Measurements from ENCODE around the gene DENND6B.

Gene DENND6B

GRCh38 chr22:50315289-50316113 lies 11.3 kb downstream of the DENND6B start:
- Mint-ChIP-seq H3K9me3 (no peaks in the 10 kb centered on the region), H3K36me3 (ENCODE audit: low read depth) (peaks cover 9% of the 10 kb centered on the region), H3K27me3 (peaks cover 20% of the 10 kb centered on the region), H3K27ac (no peak overlapping the region), H3K4me1 (ENCODE audit: low read depth) (peaks cover 43% of the 10 kb centered on the region), H3K4me3 (peak overlapping the region; percentile 84)
- intact Hi-C loops (cut with micrococcal nuclease): no loop called here

- intact Hi-C loops (cut with micrococcal nuclease): no loop called here
- Mint-ChIP-seq H3K36me3 (ENCODE audit: low read depth) (peaks cover 9% of the 10 kb centered on the region), H3K4me3 (peak overlapping the region; percentile 84)
These were observed 12.1 kb downstream of the DENND6B start for GRCh38 chr22:50314455-50315288.

DNA sequence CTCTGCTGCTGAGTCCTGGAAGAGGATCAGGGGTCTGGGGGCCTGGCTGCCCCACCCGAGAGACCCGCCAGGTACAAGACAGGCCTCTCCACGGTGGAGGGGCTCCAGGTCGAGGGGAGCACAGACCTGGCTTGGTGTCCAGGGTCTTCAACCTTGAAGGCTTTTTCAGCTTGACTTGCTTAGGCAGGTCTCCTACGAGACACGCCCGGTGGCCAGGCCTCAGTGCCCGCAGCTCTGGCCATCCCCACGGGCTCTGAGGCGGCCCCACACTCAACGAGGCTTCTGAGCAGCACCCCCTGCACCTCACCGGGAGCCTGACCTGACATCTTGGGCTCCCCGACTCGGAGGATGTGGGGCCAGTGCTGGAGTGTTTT lies 12.7 kb downstream of the DENND6B start:
- Mint-ChIP-seq H3K27ac (peak overlapping the region; percentile 73), H3K9me3 (no peaks in the 10 kb centered on the region), H3K27me3 (peaks cover 11% of the 10 kb centered on the region), H3K4me3 (peak overlapping the region; percentile 84), H3K4me1 (ENCODE audit: low read depth) (peaks cover 45% of the 10 kb centered on the region), H3K36me3 (ENCODE audit: low read depth) (peaks cover 9% of the 10 kb centered on the region)
- intact Hi-C loops (cut with micrococcal nuclease): no loop called here

More at GRCh38 chr22:50314455-50315288, 12.1 kb downstream of the DENND6B start:
- peak overlapping the region; percentile 73 for H3K27ac Mint-ChIP-seq
- H3K9me3 Mint-ChIP-seq: no peaks in the 10 kb centered on the region
- peaks cover 39% of the 10 kb centered on the region for H3K4me1 Mint-ChIP-seq (ENCODE audit: low read depth)
- H3K27me3 Mint-ChIP-seq: peaks cover 14% of the 10 kb centered on the region

GRCh38 chr22:50313600-50313999 lies 13.2 kb downstream of the DENND6B start:
- Mint-ChIP-seq H3K27ac (peak overlapping the region; percentile 73), H3K4me1 (ENCODE audit: low read depth) (peaks cover 49% of the 10 kb centered on the region), H3K27me3 (peaks cover 10% of the 10 kb centered on the region), H3K36me3 (ENCODE audit: low read depth) (peaks cover 9% of the 10 kb centered on the region), H3K9me3 (no peaks in the 10 kb centered on the region), H3K4me3 (peak overlapping the region; percentile 84)
- intact Hi-C loops (cut with micrococcal nuclease): no loop called here

DNA sequence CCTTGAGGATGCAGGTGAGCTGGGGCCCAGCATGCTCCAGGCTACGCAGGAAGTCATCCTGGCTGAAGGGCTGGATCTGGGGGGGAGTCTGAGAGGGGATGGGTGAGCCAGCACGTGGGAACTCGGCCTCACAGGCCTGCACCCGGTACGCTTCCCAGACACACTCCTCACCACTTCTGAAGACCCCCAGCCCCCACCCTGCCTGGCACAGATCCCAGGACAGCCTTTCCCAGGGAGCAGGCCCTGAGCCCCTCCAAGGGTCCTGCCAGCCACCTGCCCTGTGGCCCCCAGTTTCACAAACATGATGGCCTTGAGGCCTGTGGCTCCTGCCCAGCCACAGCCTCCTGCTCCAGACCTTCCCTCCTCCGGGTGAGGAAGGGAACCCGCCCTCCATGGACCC lies 13.8 kb downstream of the DENND6B start:
- intact Hi-C loops (cut with micrococcal nuclease): no loop called here
- no peak overlapping the region for H3K27ac Mint-ChIP-seq
- peaks cover 55% of the 10 kb centered on the region for H3K4me1 Mint-ChIP-seq (ENCODE audit: low read depth)
- H3K27me3 Mint-ChIP-seq: peaks cover 9% of the 10 kb centered on the region
- H3K9me3 Mint-ChIP-seq: no peaks in the 10 kb centered on the region
- no peak overlapping the region for H3K4me3 Mint-ChIP-seq
- H3K36me3 Mint-ChIP-seq (ENCODE audit: low read depth): peaks cover 9% of the 10 kb centered on the region

GRCh38 chr22:50312371-50312770 lies 14.4 kb downstream of the DENND6B start:
- H3K4me3 Mint-ChIP-seq: no peak overlapping the region
- H3K27me3 Mint-ChIP-seq: peaks cover 9% of the 10 kb centered on the region
- peaks cover 57% of the 10 kb centered on the region for H3K4me1 Mint-ChIP-seq (ENCODE audit: low read depth)
- no peak overlapping the region for H3K27ac Mint-ChIP-seq
- peaks cover 9% of the 10 kb centered on the region for H3K36me3 Mint-ChIP-seq (ENCODE audit: low read depth)
- H3K9me3 Mint-ChIP-seq: no peaks in the 10 kb centered on the region
- intact Hi-C loops (cut with micrococcal nuclease): no loop called here

GRCh38 chr22:50311606-50312351 lies 15.0 kb downstream of the DENND6B start:
- Mint-ChIP-seq H3K36me3 (ENCODE audit: low read depth) (peaks cover 9% of the 10 kb centered on the region), H3K27ac (no peak overlapping the region), H3K9me3 (no peaks in the 10 kb centered on the region), H3K4me3 (no peak overlapping the region), H3K4me1 (ENCODE audit: low read depth) (peaks cover 57% of the 10 kb centered on the region), H3K27me3 (peaks cover 9% of the 10 kb centered on the region)
- intact Hi-C loops (cut with micrococcal nuclease): no loop called here

DNA sequence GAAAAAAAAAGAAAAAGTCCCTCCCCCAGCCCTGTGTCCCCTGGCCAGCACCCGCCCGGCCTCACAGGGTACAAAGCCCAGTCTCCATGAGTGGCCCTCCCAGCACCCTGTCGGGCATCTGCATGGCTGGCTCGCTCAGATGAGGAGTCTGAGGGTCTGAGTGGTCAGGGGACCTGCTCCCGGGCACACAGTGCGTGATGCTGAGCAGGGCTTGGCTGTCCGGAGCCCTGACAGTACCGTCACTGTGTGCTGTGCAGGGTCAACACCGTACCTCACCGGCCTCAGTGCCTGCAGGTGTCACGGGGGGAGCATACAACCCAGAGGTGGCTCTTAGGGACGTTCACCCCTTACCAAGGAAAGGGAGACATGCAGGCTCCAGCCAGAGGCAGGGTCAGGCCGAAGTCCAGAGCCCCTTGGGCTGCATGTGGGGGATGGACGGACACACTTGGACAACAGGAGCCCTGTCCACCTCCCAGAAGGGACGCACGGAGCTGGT lies 15.8 kb downstream of the DENND6B start:
- peaks cover 7% of the 10 kb centered on the region for H3K27me3 Mint-ChIP-seq

GRCh38 chr22:50310031-50310722 lies 16.6 kb downstream of the DENND6B start:
- H3K27ac Mint-ChIP-seq: peak overlapping the region; percentile 89
- H3K9me3 Mint-ChIP-seq: no peaks in the 10 kb centered on the region
- intact Hi-C loops (cut with micrococcal nuclease): no loop called here
- H3K4me3 Mint-ChIP-seq: no peak overlapping the region
- H3K4me1 Mint-ChIP-seq (ENCODE audit: low read depth): peaks cover 56% of the 10 kb centered on the region
- peaks cover under 1% of the 10 kb centered on the region for H3K27me3 Mint-ChIP-seq
- peaks cover 24% of the 10 kb centered on the region for H3K36me3 Mint-ChIP-seq (ENCODE audit: low read depth)

More for the DNA sequence above, 15.8 kb downstream of the DENND6B start:
- peaks cover 16% of the 10 kb centered on the region for H3K36me3 Mint-ChIP-seq (ENCODE audit: low read depth)
- H3K27ac Mint-ChIP-seq: no peak overlapping the region
- no peak overlapping the region for H3K4me3 Mint-ChIP-seq
- H3K4me1 Mint-ChIP-seq (ENCODE audit: low read depth): peaks cover 57% of the 10 kb centered on the region
- intact Hi-C loops (cut with micrococcal nuclease): no loop called here
- no peaks in the 10 kb centered on the region for H3K9me3 Mint-ChIP-seq

- peaks cover 56% of the 10 kb centered on the region for H3K4me1 Mint-ChIP-seq (ENCODE audit: low read depth)
- H3K27me3 Mint-ChIP-seq: no peaks in the 10 kb centered on the region
- peak overlapping the region; percentile 89 for H3K27ac Mint-ChIP-seq
- H3K36me3 Mint-ChIP-seq (ENCODE audit: low read depth): peaks cover 30% of the 10 kb centered on the region
- H3K4me3 Mint-ChIP-seq: no peak overlapping the region
- H3K9me3 Mint-ChIP-seq: no peaks in the 10 kb centered on the region
- intact Hi-C loops (cut with micrococcal nuclease): loop anchor here (5.0 kb wide), 2 partner anchors 33 to 37 kb away; partner anchors contain the start of genes MAPK11 and PPP6R2
These were observed 17.2 kb downstream of the DENND6B start for GRCh38 chr22:50309601-50309991.

DNA sequence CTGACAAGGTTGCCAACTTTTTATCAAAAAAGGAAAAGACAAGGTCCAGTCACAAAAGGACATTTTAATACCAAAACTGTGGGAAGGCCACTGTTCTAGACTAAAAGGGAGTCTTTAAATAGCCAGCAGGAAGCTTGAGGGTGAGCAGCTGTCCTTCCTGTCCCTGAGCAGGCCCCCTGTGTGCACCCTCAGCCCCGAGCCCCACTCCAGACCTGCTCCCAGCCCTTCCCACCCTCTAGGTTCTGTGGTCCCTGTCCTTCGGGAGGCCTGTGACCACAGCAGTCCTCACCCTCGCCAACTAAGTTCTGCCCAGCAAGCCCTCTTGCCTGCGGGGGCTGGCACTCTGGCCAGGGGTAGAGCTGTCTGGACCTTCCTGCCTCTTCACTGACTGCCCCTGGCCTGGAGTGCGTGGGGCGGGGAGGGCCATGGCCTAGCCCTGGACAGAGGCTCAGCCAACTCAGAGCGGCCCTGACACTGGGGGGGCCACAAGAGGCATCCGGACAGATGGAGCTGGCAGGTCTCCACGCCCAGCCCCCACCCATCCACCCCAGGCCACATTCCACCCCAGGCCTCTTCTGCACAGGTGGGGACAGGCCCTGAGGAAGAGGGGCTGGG lies 17.7 kb downstream of the DENND6B start:
- peak overlapping the region; percentile 89 for H3K27ac Mint-ChIP-seq
- H3K4me1 Mint-ChIP-seq (ENCODE audit: low read depth): peaks cover 56% of the 10 kb centered on the region
- peaks cover 32% of the 10 kb centered on the region for H3K36me3 Mint-ChIP-seq (ENCODE audit: low read depth)
- intact Hi-C loops (cut with micrococcal nuclease): loop anchor here (5.0 kb wide), 2 partner anchors 33 to 37 kb away; partner anchors contain the start of genes MAPK11 and PPP6R2
- peak overlapping the region; percentile 70 for H3K4me3 Mint-ChIP-seq
- no peaks in the 10 kb centered on the region for H3K9me3 Mint-ChIP-seq
- H3K27me3 Mint-ChIP-seq: no peaks in the 10 kb centered on the region

DNA sequence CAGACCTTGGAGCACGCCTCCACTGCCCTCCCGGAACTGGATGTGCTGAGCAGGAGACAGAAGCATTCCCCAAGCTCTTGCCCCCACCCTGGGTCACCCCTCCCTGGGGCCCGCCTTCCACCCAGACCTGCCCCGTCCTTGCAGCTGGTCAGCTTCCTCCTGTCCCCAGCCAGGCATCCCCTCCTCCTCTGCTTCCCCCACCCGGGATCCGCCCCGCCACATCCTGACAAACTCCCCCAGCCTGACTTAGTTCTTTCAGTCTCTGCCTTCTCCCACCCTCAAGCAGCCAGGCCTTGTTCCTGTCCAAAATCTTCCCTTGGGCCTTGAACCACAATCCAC lies 18.2 kb downstream of the DENND6B start:
- H3K27me3 Mint-ChIP-seq: no peaks in the 10 kb centered on the region
- peak overlapping the region; percentile 70 for H3K4me3 Mint-ChIP-seq
- no peaks in the 10 kb centered on the region for H3K9me3 Mint-ChIP-seq
- intact Hi-C loops (cut with micrococcal nuclease): loop anchor here (5.0 kb wide), 2 partner anchors 34 to 36 kb away; partner anchors contain the start of genes MAPK11 and PPP6R2
- H3K4me1 Mint-ChIP-seq (ENCODE audit: low read depth): peaks cover 56% of the 10 kb centered on the region
- H3K27ac Mint-ChIP-seq: peak overlapping the region; percentile 89
- H3K36me3 Mint-ChIP-seq (ENCODE audit: low read depth): peaks cover 37% of the 10 kb centered on the region

Measured in dendritic cell treated with granulocyte-macrophage colony-stimulating factor and Interleukin-4, amounts not matched to agents 40 ng/mL and 50 ng/mL, for 4 days (primary cell).